ENCODE data around the gene ATG4A. TPM values are rescaled to one million over a fixed set of nuclear protein-coding genes. Genes with fewer than 3 reads are reported as not detected.

The ATG4A gene
- total RNA-seq, 4 donors from 2014 or later, result 12.4 to 25.0 (median 18.8) TPM

DNA sequence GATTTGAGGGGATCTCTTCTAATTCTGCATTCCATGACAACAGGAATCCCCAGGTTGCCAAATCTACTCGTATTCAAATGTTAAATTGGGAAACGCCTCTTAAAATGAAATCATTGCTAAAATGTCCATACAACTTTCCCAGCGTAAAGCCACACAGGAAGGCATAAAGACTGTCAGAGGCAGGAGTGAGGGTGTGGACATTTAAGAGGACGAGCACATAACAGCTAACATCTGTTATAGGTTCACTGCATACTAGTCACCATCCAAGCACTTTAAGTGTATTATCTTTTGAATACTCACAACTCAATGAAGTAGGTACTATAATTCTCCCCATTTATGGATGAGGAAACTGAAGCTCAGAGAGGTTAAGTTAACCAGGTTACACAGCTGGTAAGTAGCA, 35.6 kb downstream of the ATG4A start:
- no peaks in the 10 kb centered on the region for H3K36me3 ChIP-seq
- H3K27me3 ChIP-seq, result no peaks in the 10 kb centered on the region
- no peak overlapping the region for H3K4me3 ChIP-seq (replicated peaks in 1 of 3)
- peaks cover 0 to 3% of the 10 kb centered on the region in 2 donors for H3K4me1 ChIP-seq
- no peaks in the 10 kb centered on the region for H3K9me3 ChIP-seq
- intact Hi-C loops (cut with DNase I), result no loop called here
- no peak for TF ChIP-seq POLR2A (IDR thresholded peaks at IDR 0.05)
- TF ChIP-seq, protein P1, sequence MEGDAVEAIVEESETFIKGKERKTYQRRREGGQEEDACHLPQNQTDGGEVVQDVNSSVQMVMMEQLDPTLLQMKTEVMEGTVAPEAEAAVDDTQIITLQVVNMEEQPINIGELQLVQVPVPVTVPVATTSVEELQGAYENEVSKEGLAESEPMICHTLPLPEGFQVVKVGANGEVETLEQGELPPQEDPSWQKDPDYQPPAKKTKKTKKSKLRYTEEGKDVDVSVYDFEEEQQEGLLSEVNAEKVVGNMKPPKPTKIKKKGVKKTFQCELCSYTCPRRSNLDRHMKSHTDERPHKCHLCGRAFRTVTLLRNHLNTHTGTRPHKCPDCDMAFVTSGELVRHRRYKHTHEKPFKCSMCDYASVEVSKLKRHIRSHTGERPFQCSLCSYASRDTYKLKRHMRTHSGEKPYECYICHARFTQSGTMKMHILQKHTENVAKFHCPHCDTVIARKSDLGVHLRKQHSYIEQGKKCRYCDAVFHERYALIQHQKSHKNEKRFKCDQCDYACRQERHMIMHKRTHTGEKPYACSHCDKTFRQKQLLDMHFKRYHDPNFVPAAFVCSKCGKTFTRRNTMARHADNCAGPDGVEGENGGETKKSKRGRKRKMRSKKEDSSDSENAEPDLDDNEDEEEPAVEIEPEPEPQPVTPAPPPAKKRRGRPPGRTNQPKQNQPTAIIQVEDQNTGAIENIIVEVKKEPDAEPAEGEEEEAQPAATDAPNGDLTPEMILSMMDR (IDR thresholded peaks at IDR 0.05), result no peak
- no peak for DNase-seq
- no peak overlapping the region for H3K27ac ChIP-seq
- 93 to 94% methylated on average over 4 of the region's 4 CpGs for WGBS, 2 donors

DNA sequence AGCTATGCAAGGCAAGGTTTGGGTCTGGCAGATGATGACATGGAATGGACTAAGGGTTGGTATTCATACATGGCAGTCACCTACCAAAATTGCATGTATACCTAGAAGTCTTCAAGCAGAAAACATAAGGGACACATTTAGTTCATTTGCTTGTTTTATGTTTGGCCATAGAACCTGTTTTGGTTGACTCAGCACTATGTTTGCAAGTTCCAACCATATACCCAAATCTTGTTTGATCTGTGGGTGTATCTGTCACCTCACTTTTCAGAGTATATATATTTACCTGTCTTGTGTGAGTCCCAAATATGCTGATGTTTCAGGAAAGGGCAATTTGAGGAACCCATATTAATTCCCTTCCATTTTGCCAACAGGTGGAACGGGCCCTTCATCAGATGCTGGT, 39.3 kb downstream of the ATG4A start:
- Histone ChIP-seq H3K4me3 (replicated peaks in 1 of 3) (no peak overlapping the region), H3K27ac (no peak overlapping the region), H3K9me3 (no peaks in the 10 kb centered on the region), H3K4me1 (no peaks in the 10 kb centered on the region), H3K36me3 (no peaks in the 10 kb centered on the region), H3K27me3 (no peaks in the 10 kb centered on the region)
- intact Hi-C loops (cut with DNase I), result no loop called here
- TF ChIP-seq, protein P1 (IDR thresholded peaks at IDR 0.05), result no peak
- no peak for TF ChIP-seq POLR2A (IDR thresholded peaks at IDR 0.05)
- WGBS, 2 donors, result 100% methylated on average over 1 of the region's 1 CpG; no CpG with 5 or more reads in 1 of the 2 donors
- no peak for DNase-seq

DNA sequence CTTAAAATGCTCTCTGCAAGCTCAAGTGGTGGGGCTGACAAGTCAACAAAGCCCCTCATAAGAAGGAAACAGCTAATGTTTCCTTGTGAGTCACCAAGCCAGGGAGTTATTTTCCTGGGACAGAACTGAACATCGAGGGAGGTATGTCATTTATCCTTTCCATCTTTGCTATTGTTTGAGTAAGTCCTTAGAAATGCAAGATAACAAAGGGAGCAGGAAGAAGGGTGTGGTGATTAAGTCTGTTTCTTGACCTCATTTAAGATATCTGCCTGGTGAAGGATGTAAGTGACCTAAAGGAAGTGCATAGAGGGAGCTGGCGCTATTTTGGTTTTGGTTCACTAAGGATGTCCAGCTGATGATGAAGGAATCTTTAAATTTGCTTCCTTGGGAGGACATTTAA, 39.9 kb downstream of the ATG4A start:
- Histone ChIP-seq H3K4me3 (replicated peaks in 1 of 3) (no peak overlapping the region), H3K27ac (no peak overlapping the region), H3K27me3 (no peaks in the 10 kb centered on the region), H3K36me3 (no peaks in the 10 kb centered on the region), H3K9me3 (no peaks in the 10 kb centered on the region), H3K4me1 (no peaks in the 10 kb centered on the region)
- 61 to 63% methylated on average over 2 of the region's 2 CpGs for WGBS, 2 donors
- TF ChIP-seq POLR2A (IDR thresholded peaks at IDR 0.05), result no peak
- TF ChIP-seq, protein P1 (IDR thresholded peaks at IDR 0.05), result no peak
- intact Hi-C loops (cut with DNase I), result no loop called here
- no peak for DNase-seq

DNA sequence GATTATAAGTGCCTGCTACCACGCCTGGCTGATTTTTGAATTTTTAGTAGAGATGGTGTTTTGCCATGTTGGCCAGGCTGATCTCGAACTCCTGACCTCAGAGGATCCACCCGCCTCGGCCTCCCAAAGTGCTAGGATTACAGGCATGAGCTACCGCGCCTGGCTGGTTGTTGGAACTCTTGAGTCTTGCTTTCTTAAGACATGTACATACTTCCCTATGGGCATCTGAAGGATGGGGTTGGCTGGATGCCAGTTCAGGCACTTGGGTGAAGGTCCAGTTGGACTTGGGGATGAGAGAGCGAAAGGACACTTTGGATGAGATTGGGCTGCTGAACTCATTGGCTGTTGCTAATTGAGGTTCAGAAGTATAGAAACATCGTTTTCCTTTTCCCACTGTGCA, 40.5 kb downstream of the ATG4A start:
- WGBS, 2 donors, result 82 to 91% methylated on average over 2 to 3 of the region's 8 CpGs
- H3K4me3 ChIP-seq (replicated peaks in 1 of 3), result no peak overlapping the region
- DNase-seq, result no peak
- no peaks in the 10 kb centered on the region for H3K27me3 ChIP-seq
- H3K36me3 ChIP-seq, result no peaks in the 10 kb centered on the region
- H3K4me1 ChIP-seq, result no peaks in the 10 kb centered on the region
- H3K9me3 ChIP-seq, result no peaks in the 10 kb centered on the region
- TF ChIP-seq POLR2A (IDR thresholded peaks at IDR 0.05), result no peak
- TF ChIP-seq, protein P1 (IDR thresholded peaks at IDR 0.05), result no peak
- intact Hi-C loops (cut with DNase I), result no loop called here
- no peak overlapping the region for H3K27ac ChIP-seq

DNA sequence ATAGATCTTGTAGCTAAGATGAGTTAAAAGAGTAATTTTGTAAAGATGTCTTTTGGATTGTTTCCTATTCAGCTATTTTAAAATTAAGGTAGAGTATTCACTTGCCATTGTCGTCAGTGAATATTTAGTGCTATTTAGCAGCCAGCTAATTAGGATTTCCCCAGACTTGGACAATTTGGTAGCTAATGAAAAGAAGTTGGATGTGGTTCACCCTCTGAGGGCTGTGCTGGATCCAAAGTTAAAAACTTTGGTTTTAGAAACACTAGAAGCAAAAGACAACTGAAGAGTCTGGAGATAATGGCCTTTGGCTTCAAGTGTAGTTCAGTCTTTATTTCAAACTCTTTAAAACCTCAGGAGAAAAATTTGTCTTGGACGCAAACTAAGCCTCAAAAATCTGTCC, 41.3 kb downstream of the ATG4A start:
- no peaks in the 10 kb centered on the region for H3K9me3 ChIP-seq
- WGBS, 2 donors, result 80 to 85% methylated on average over 2 of the region's 2 CpGs
- no peak for TF ChIP-seq POLR2A (IDR thresholded peaks at IDR 0.05)
- TF ChIP-seq, protein P1 (IDR thresholded peaks at IDR 0.05), result no peak
- no peaks in the 10 kb centered on the region for H3K27me3 ChIP-seq
- no peak overlapping the region for H3K27ac ChIP-seq
- no peak for DNase-seq
- no peaks in the 10 kb centered on the region for H3K4me1 ChIP-seq
- H3K4me3 ChIP-seq (replicated peaks in 1 of 3), result no peak overlapping the region
- intact Hi-C loops (cut with DNase I), result no loop called here
- no peaks in the 10 kb centered on the region for H3K36me3 ChIP-seq
